ENCODE measurements around the gene D2HGDH.
"Not testable (repeated sequence)": the region's sequence is repeated elsewhere in the genome, so short reads cannot be mapped to it uniquely, and the experiment has no call there.

DNA sequence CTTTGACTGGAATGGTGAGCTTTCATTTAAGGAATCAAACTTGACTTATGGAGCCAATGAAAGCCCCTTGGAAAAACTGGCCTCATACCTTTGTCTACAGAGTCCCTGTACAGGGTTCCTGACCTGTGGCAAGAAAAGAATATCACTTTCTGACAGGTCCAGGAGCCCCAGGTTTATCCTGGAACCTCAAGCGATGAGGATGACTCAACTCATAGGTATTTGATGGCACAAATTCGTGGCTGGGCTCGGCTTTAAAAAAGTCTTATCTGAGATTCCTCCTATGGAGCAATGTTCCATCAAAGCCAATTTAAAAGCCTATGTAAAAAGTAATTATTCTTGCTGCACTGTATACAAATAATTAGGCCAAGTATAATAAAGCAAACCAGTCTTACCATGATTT, 57.0 kb downstream of the D2HGDH start:
- TF ChIP-seq, protein P1, sequence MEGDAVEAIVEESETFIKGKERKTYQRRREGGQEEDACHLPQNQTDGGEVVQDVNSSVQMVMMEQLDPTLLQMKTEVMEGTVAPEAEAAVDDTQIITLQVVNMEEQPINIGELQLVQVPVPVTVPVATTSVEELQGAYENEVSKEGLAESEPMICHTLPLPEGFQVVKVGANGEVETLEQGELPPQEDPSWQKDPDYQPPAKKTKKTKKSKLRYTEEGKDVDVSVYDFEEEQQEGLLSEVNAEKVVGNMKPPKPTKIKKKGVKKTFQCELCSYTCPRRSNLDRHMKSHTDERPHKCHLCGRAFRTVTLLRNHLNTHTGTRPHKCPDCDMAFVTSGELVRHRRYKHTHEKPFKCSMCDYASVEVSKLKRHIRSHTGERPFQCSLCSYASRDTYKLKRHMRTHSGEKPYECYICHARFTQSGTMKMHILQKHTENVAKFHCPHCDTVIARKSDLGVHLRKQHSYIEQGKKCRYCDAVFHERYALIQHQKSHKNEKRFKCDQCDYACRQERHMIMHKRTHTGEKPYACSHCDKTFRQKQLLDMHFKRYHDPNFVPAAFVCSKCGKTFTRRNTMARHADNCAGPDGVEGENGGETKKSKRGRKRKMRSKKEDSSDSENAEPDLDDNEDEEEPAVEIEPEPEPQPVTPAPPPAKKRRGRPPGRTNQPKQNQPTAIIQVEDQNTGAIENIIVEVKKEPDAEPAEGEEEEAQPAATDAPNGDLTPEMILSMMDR (IDR thresholded peaks at IDR 0.05): not testable (repeated sequence)
- TF ChIP-seq POLR2A (IDR thresholded peaks at IDR 0.05): not testable (repeated sequence)

Data from uterus (tissue), 2 donors.